HepG2 (cell line): ENCODE results near the gene TXNRD2. TPM values are rescaled to one million over a fixed set of nuclear protein-coding genes. Genes with fewer than 3 reads are reported as not detected.

Source experiments
- CCDC6 ChIP-seq: sonication (generic); formaldehyde crosslinking; IDR thresholded peaks from 2 replicates; pipeline ENCODE4 v1.8.1; 2022; ENCODE audit warnings: mild to moderate bottlenecking, missing genetic modification reagents, moderate library complexity
- CHD4 ChIP-seq: fragments of 200-600 bp; sonication (generic); IDR thresholded peaks from 2 replicates; pipeline ENCODE4 v1.7.0; 2017; ENCODE audit warnings: mild to moderate bottlenecking, low read length, borderline replicate concordance
- HNF4A ChIP-seq: sonication (generic); formaldehyde crosslinking; IDR thresholded peaks from 2 replicates; pipeline ENCODE4 v1.4.0; 2020; ENCODE audit warnings: missing genetic modification reagents
- MEF2D ChIP-seq: sonication (generic); formaldehyde crosslinking; IDR thresholded peaks from 2 replicates; pipeline ENCODE4 v1.5.1; 2020; ENCODE audit warnings: mild to moderate bottlenecking, missing genetic modification reagents
- NFATC3 ChIP-seq: sonication (generic); formaldehyde crosslinking; IDR thresholded peaks from 2 replicates; pipeline ENCODE4 v1.5.1; 2020; ENCODE audit warnings: mild to moderate bottlenecking, missing genetic modification reagents
- PAWR ChIP-seq: sonication (generic); formaldehyde crosslinking; IDR thresholded peaks from 2 replicates; pipeline ENCODE4 v1.4.0; 2020; ENCODE audit warnings: missing genetic modification reagents, mild to moderate bottlenecking, borderline replicate concordance
- PBX2 ChIP-seq: IDR thresholded peaks from 2 replicates; pipeline ENCODE4 v1.6.1; 2016; ENCODE audit warnings: control low read depth
- PRDM10 ChIP-seq: sonication (generic); formaldehyde crosslinking; IDR thresholded peaks from 2 replicates; pipeline ENCODE4 v1.4.0; 2020; ENCODE audit warnings: low read depth, missing genetic modification reagents
- RAD21 ChIP-seq: fragments of 450-650 bp; formaldehyde crosslinking; IDR thresholded peaks from 2 replicates; pipeline ENCODE4 v1.5.0; 2020; ENCODE audit warnings: mild to moderate bottlenecking
- SAP130 ChIP-seq: IDR thresholded peaks from 2 replicates; pipeline ENCODE4 v1.6.1; 2016; ENCODE audit warnings: low read depth
- SIX1 ChIP-seq: sonication (generic); formaldehyde crosslinking; IDR thresholded peaks from 2 replicates; pipeline ENCODE4 v1.4.0; 2020; ENCODE audit warnings: missing genetic modification reagents, borderline replicate concordance
- SSRP1 ChIP-seq: IDR thresholded peaks from 2 replicates; pipeline ENCODE4 v1.6.1; 2016; ENCODE audit warnings: control low read depth
- SYNCRIP ChIP-seq: fragments of 200-400 bp; formaldehyde crosslinking; IDR thresholded peaks from 2 replicates; pipeline ENCODE4 v1.6.1; 2018; ENCODE audit warnings: mild to moderate bottlenecking, low read depth, low read length; ENCODE audit not compliant: insufficient read depth
- ZBTB33 ChIP-seq: sonication (generic); formaldehyde crosslinking; IDR thresholded peaks from 2 replicates; pipeline ENCODE4 v1.4.0; 2020; ENCODE audit warnings: missing genetic modification reagents
- ZBTB4 ChIP-seq: sonication (generic); formaldehyde crosslinking; IDR thresholded peaks from 2 replicates; pipeline ENCODE4 v1.4.0; 2020; ENCODE audit warnings: missing genetic modification reagents, mild to moderate bottlenecking, borderline replicate concordance
- ZNF503 ChIP-seq: sonication (generic); formaldehyde crosslinking; IDR thresholded peaks from 2 replicates; pipeline ENCODE4 v1.4.0; 2020; ENCODE audit warnings: missing genetic modification reagents
- ZNF629 ChIP-seq: sonication (generic); formaldehyde crosslinking; conservative IDR thresholded peaks from 2 replicates; pipeline ENCODE4 v1.5.0; 2020; ENCODE audit warnings: missing genetic modification reagents
- ZSCAN21 ChIP-seq: sonication (generic); formaldehyde crosslinking; IDR thresholded peaks from 2 replicates; pipeline ENCODE4 v1.8.0; 2022; ENCODE audit warnings: mild to moderate bottlenecking, missing genetic modification reagents, moderate library complexity, borderline replicate concordance
- polyA plus RNA-seq, 8 experiments: library from polyadenylated mRNA; depleted of rRNA in 3 of 8; stranded (reverse) in 7 of 8; unstranded in 1 of 8; fragments of >200 nt; fragmentation: Illumina TruSeq in 4 of 8; extraction: Trizol in 4 of 8; gene quantifications; 2 replicates each; pipeline versions ENCODE4 v1.2.1 to v1.2.3, GENCODE V29; 2011 to 2016; ENCODE audit warnings: low read depth in 4 of 8, missing spikeins in 1 of 8, mixed read lengths in 1 of 8; ENCODE audit not compliant: insufficient read depth in 1 of 8
- total RNA-seq, 5 experiments: library from RNA; depleted of rRNA; stranded (reverse); fragments of >200 nt; fragmentation: Illumina TruSeq; extraction: Trizol; gene quantifications; 2 replicates each; pipeline ENCODE4 v1.2.3, GENCODE V29; 2016; ENCODE audit warnings: low read depth in 1 of 5

The TXNRD2 gene
- total and polyA plus RNA-seq, 2 of the 13 experiments (the other 11 are each of a cell fraction or from before 2014, with no cell fraction given) = 17.5 to 18.6 TPM

- TF ChIP-seq PRDM10 = no peak
- TF ChIP-seq ZBTB4 = no peak
- no peak for TF ChIP-seq PAWR (CRISPR knock-in tag)
- TF ChIP-seq CHD4 = peak; percentile 90; the same call in 1 of the 2 replicates
- TF ChIP-seq RAD21 = no peak
- no peak for TF ChIP-seq ZSCAN21 (CRISPR knock-in tag)
- TF ChIP-seq CCDC6 (CRISPR knock-in tag) = no peak
- TF ChIP-seq NFATC3 = no peak
- no peak for TF ChIP-seq HNF4A (CRISPR knock-in tag)
- TF ChIP-seq ZNF503 (CRISPR knock-in tag) = no peak
- TF ChIP-seq ZNF629 = peak; percentile 98
- TF ChIP-seq ZBTB33 (CRISPR knock-in tag) = peak; percentile 45; the same call in 1 of the 2 replicates
- no peak for TF ChIP-seq MEF2D
- TF ChIP-seq SAP130 = no peak
- no peak for TF ChIP-seq SIX1
- no peak for TF ChIP-seq SYNCRIP
- no peak for TF ChIP-seq SSRP1
- TF ChIP-seq PBX2 = no peak
These were observed 32.7 kb upstream of the TXNRD2 start (continued) for GRCh38 chr22:19974268-19974861.
